B cell (primary cell): ENCODE data around the gene LDLRAD1. TPM values are rescaled to one million over a fixed set of nuclear protein-coding genes. Genes with fewer than 3 reads are reported as not detected.

ENCODE experiments used
- ATAC-seq: fragments of 200-7000 bp; cut with Tn5 transposase; one replicate; pipeline ENCODE4 v1.10.0; 2021; ENCODE audit warnings: low read depth, mild to moderate bottlenecking, moderate number of reproducible peaks, moderate library complexity
- CTCF ChIA-PET: fragments of 350-600 bp; sonication (Branson Sonifier 250); formaldehyde crosslinking; loops from one replicate; lab custom pipeline; 2021; ENCODE audit warnings: antibody characterized with exemption, inconsistent platforms; lab: Charles Lee
- POLR2A ChIA-PET: fragments of 350-600 bp; sonication (Branson Sonifier 250); formaldehyde crosslinking; loops from one replicate; lab custom pipeline; 2021; ENCODE audit warnings: antibody characterized with exemption; lab: Charles Lee
- DNase-seq: peaks from one replicate; pipeline ENCODE4 v3.0.0; 2013
- H2AFZ ChIP-seq: 2 replicates; pipeline ENCODE4 v1.6.1; 2012; ENCODE audit warnings: mild to moderate bottlenecking, low read depth, low read length; ENCODE audit not compliant: insufficient read depth, poor library complexity, severe bottlenecking
- H3K27ac ChIP-seq, 2 donors: 1 replicate in 1 of 2; 2 replicates in 1 of 2; pipeline ENCODE4 v1.5.1; 2012 to 2013; ENCODE audit warnings: low read length in 2 of 2, mild to moderate bottlenecking in 2 of 2, moderate library complexity in 1 of 2
- H3K27me3 ChIP-seq, 4 experiments: fragments of 200-600 bp in 1 of 4; sonication (generic) in 1 of 4; replicated peaks in 1 of 4; 1 replicate in 2 of 4; 2 replicates in 2 of 4; pipeline versions ENCODE4 v1.6.1 to v1.7.0; 2013 to 2016; ENCODE audit warnings: low read length in 3 of 4, mild to moderate bottlenecking in 2 of 4, mixed read lengths in 1 of 4, moderate library complexity in 1 of 4; ENCODE audit not compliant: insufficient read depth in 4 of 4, control insufficient read depth in 3 of 4; ENCODE audit errors: control extremely low read depth in 1 of 4
- H3K36me3 ChIP-seq, 2 experiments: replicated peaks in 1 of 2; 1 replicate in 1 of 2; 2 replicates in 1 of 2; pipeline versions ENCODE4 v1.6.1 to v1.7.1; 2013; ENCODE audit warnings: low read length in 1 of 2; ENCODE audit not compliant: insufficient read depth in 2 of 2, control insufficient read depth in 1 of 2; ENCODE audit errors: control extremely low read depth in 1 of 2, extremely low read depth in 1 of 2
- H3K4me1 ChIP-seq, 2 donors: fragments of 200-600 bp in 1 of 2; sonication (generic) in 1 of 2; 1 replicate in 1 of 2; 2 replicates in 1 of 2; pipeline versions ENCODE4 v1.5.1 to v1.6.1; 2013 to 2017; ENCODE audit warnings: low read length in 2 of 2; ENCODE audit not compliant: control insufficient read depth in 2 of 2, insufficient read depth in 2 of 2
- H3K4me2 ChIP-seq: replicated peaks from 2 replicates; pipeline ENCODE3; 2012; ENCODE audit warnings: mild to moderate bottlenecking, low read depth, low read length; ENCODE audit not compliant: poor library complexity, severe bottlenecking
- H3K4me3 ChIP-seq, 5 experiments: fragments of 200-600 bp in 1 of 5; sonication (generic) in 1 of 5; 1 replicate in 3 of 5; 2 replicates in 2 of 5; pipeline versions ENCODE4 v1.5.1 to v1.7.0; 2011 to 2016; ENCODE audit warnings: low read length in 4 of 5, mild to moderate bottlenecking in 4 of 5, low read depth in 2 of 5, control low read depth in 1 of 5, moderate library complexity in 1 of 5; ENCODE audit not compliant: insufficient read depth in 1 of 5; ENCODE audit errors: control extremely low read depth in 1 of 5, extremely low read depth in 1 of 5
- H3K79me2 ChIP-seq: fragments of 200-600 bp; sonication (generic); one replicate; pipeline ENCODE4 v1.6.0; 2016; ENCODE audit warnings: low read length; ENCODE audit not compliant: control insufficient read depth, insufficient read depth
- H3K9ac ChIP-seq: fragments of 200-600 bp; sonication (generic); 2 replicates; pipeline ENCODE4 v1.6.1; 2017; ENCODE audit warnings: mild to moderate bottlenecking, low read length, moderate library complexity
- H3K9me3 ChIP-seq, 3 donors: one replicate each; pipeline versions ENCODE4 v1.6.1 to v1.7.1; 2013; ENCODE audit warnings: low read length in 2 of 3; ENCODE audit not compliant: control insufficient read depth in 2 of 3, insufficient read depth in 1 of 3; ENCODE audit errors: control extremely low read depth in 1 of 3
- H4K20me1 ChIP-seq: 2 replicates; pipeline ENCODE4 v1.6.0; 2012; ENCODE audit warnings: mild to moderate bottlenecking, low read length; ENCODE audit not compliant: insufficient read depth, control insufficient read depth, poor library complexity, severe bottlenecking
- H3K27ac Mint-ChIP-seq: one replicate; pipeline ENCODE4 v1.8.0; 2021; ENCODE audit warnings: mixed read lengths
- H3K27me3 Mint-ChIP-seq: one replicate; pipeline ENCODE4 v1.8.0; 2021; ENCODE audit warnings: mixed read lengths
- H3K4me1 Mint-ChIP-seq: one replicate; pipeline ENCODE4 v1.8.0; 2021; ENCODE audit warnings: mixed read lengths
- H3K4me3 Mint-ChIP-seq: one replicate; pipeline ENCODE4 v1.8.0; 2021; ENCODE audit warnings: mixed read lengths
- H3K9me3 Mint-ChIP-seq: one replicate; pipeline ENCODE4 v1.8.0; 2022; ENCODE audit warnings: mixed read lengths; ENCODE audit not compliant: insufficient read depth
- EZH2 ChIP-seq: IDR thresholded peaks from 2 replicates; pipeline ENCODE4 v1.6.1; 2012; ENCODE audit warnings: borderline replicate concordance, low read depth, mild to moderate bottlenecking, moderate library complexity, low read length; ENCODE audit not compliant: insufficient read depth, poor library complexity, severe bottlenecking
- WGBS: methylation state at CpG from one replicate; pipeline ENCODE4 v1.1.5; 2013; ENCODE audit warnings: missing lambda C conversion rate; ENCODE audit not compliant: insufficient coverage; 5-methylcytosine and 5-hydroxymethylcytosine counted together
- intact Hi-C: fragments of 100-400 bp; cut with micrococcal nuclease; formaldehyde crosslinking; loops from one replicate; pipeline ENCODE4 v1.10.0; 2022
- polyA plus RNA-seq: library from polyadenylated mRNA; depleted of rRNA; stranded (reverse); fragments of >200 nt; gene quantifications from 2 replicates; pipeline ENCODE4 v1.2.3, GENCODE V29; 2012
- total RNA-seq, 2 donors: library from RNA; stranded (reverse); fragments of 120-200 nt in 1 of 2; gene quantifications; 1 replicate in 1 of 2; 2 replicates in 1 of 2; pipeline versions ENCODE4 v1.2.3 to v1.2.4, GENCODE V29; 2013 to 2022
- TF ChIP-seq, protein P1 (sequence below): fragments of 200-600 bp; IDR thresholded peaks from one replicate; pipeline ENCODE4 v1.8.0; 2022; ENCODE audit warnings: antibody characterized with exemption, mild to moderate bottlenecking

The LDLRAD1 gene
- total and polyA plus RNA-seq, 2 donors (not counting 1 experiment from before 2014, with no cell fraction given), result not detected

DNA sequence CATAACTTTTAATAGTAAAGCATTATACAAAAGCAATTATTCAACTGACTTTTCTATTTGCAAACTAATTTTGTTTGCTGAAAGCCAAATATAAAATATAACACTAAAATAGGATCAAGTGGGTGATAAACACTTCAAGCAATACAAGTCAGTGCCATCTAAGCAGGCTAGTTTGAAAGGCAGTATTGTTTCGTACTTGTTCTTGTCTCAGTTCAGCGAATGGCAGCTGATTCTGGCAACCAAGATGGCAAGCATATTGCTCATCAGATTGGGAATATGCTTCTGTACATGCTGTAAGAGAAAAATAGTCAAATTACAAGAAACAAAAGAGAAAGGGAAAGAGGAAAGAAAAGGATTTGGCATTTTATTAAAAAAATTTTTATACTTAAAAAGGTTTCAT lies 27.5 kb upstream of the LDLRAD1 start:
- no peak overlapping the region for H3K27ac ChIP-seq
- TF ChIP-seq EZH2, result no peak
- TF ChIP-seq, protein P1, sequence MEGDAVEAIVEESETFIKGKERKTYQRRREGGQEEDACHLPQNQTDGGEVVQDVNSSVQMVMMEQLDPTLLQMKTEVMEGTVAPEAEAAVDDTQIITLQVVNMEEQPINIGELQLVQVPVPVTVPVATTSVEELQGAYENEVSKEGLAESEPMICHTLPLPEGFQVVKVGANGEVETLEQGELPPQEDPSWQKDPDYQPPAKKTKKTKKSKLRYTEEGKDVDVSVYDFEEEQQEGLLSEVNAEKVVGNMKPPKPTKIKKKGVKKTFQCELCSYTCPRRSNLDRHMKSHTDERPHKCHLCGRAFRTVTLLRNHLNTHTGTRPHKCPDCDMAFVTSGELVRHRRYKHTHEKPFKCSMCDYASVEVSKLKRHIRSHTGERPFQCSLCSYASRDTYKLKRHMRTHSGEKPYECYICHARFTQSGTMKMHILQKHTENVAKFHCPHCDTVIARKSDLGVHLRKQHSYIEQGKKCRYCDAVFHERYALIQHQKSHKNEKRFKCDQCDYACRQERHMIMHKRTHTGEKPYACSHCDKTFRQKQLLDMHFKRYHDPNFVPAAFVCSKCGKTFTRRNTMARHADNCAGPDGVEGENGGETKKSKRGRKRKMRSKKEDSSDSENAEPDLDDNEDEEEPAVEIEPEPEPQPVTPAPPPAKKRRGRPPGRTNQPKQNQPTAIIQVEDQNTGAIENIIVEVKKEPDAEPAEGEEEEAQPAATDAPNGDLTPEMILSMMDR, result no peak
- DNase-seq (no peak), ATAC-seq (no peak)
- H3K27me3 ChIP-seq, result no peaks in the 10 kb centered on the region
- ChIA-PET CTCF (no interaction called here), POLR2A (no interaction called here)
- H3K4me1 ChIP-seq, result peaks cover 17 to 22% of the 10 kb centered on the region in 2 donors
- H3K9ac ChIP-seq, result no peak overlapping the region
- no peaks in the 10 kb centered on the region for H3K27me3 Mint-ChIP-seq
- H3K27ac Mint-ChIP-seq, result no peak overlapping the region
- no peaks in the 10 kb centered on the region for H4K20me1 ChIP-seq
- WGBS, result 100% methylated on average over 2 of the region's 2 CpGs
- H3K79me2 ChIP-seq, result peaks cover 77% of the 10 kb centered on the region
- no peaks in the 10 kb centered on the region for H3K9me3 ChIP-seq
- no peak overlapping the region for H3K4me2 ChIP-seq
- peaks cover 35% of the 10 kb centered on the region for H3K4me1 Mint-ChIP-seq
- no peaks in the 10 kb centered on the region for H3K9me3 Mint-ChIP-seq
- no peak overlapping the region for H3K4me3 ChIP-seq
- intact Hi-C loops, result no loop called here
- H2AFZ ChIP-seq, result no peak overlapping the region
- H3K36me3 ChIP-seq, result peaks cover 2 to 49% of the 10 kb centered on the region in 2 experiments
- H3K4me3 Mint-ChIP-seq, result no peak overlapping the region

DNA sequence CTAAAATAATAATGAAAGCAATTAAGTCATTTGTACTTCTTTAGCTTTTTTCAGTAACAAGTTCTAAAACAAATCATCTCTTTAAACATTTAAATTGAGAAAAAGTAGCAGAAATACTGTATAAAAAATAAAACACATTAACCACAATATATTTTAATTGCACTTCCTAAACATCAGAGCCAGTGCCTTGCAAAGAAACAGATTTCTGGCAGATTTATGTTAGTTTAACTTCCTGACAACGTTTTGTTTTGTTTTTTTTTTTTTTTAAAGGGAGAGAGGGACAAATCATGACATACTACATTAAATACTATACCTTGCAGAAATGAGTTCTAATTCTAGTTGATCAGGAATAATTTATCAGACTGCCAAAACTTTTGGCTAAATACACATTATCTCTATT lies 23.8 kb upstream of the LDLRAD1 start:
- peaks cover 12% of the 10 kb centered on the region for H3K4me1 Mint-ChIP-seq
- no peaks in the 10 kb centered on the region for H3K27me3 ChIP-seq
- no peak overlapping the region for H3K27ac ChIP-seq
- no peak overlapping the region for H2AFZ ChIP-seq
- intact Hi-C loops, result no loop called here
- H3K4me3 Mint-ChIP-seq, result no peak overlapping the region
- H3K4me2 ChIP-seq, result no peak overlapping the region
- H3K27me3 Mint-ChIP-seq, result no peaks in the 10 kb centered on the region
- H3K9me3 ChIP-seq, result no peaks in the 10 kb centered on the region
- no peak for DNase-seq
- POLR2A ChIA-PET, result interaction anchor here (0.7 kb wide), 1 partner anchor 202 kb away, joined by 4 read pairs; no protein-coding TSS in a partner anchor
- H3K4me1 ChIP-seq, result peaks cover 0 to 5% of the 10 kb centered on the region in 2 donors
- no peaks in the 10 kb centered on the region for H4K20me1 ChIP-seq
- H3K27ac Mint-ChIP-seq, result no peak overlapping the region
- no peaks in the 10 kb centered on the region for H3K9me3 Mint-ChIP-seq
- CTCF ChIA-PET, result interaction anchor here (1.1 to 1.6 kb wide), 2 partner anchors 10 to 180 kb away, joined by 3 to 4 read pairs; no protein-coding TSS in a partner anchor
- no peak for TF ChIP-seq EZH2
- TF ChIP-seq, protein P1, result no peak
- ATAC-seq, result no peak
- no CpG with 5 or more reads among the region's 1 CpG for WGBS
- H3K79me2 ChIP-seq, result peaks cover 42% of the 10 kb centered on the region
- H3K36me3 ChIP-seq, result peaks cover 3 to 81% of the 10 kb centered on the region in 2 experiments
- no peak overlapping the region for H3K4me3 ChIP-seq
- H3K9ac ChIP-seq, result no peak overlapping the region
